Lower lobe of right lung (tissue), 2 donors: ENCODE measurements around the gene KPNA3. TPM values are rescaled to one million over a fixed set of nuclear protein-coding genes. Genes with fewer than 3 reads are reported as not detected.

Source experiments
- ATAC-seq, 2 donors: fragments of 200-7000 bp; cut with Tn5 transposase; one replicate each; pipeline ENCODE4 v1.9.1; 2020 to 2022; ENCODE audit warnings: mild to moderate bottlenecking in 2 of 2, moderate library complexity in 2 of 2
- DNase-seq: peaks from one replicate; pipeline ENCODE4 v3.0.0-alpha.2; 2020
- H3K27ac ChIP-seq: fragments of 200-600 bp; one replicate; pipeline ENCODE4 v1.8.0; 2022
- H3K27me3 ChIP-seq: fragments of 200-600 bp; one replicate; pipeline ENCODE4 v1.8.0; 2022; ENCODE audit warnings: low read depth
- H3K36me3 ChIP-seq: fragments of 200-600 bp; one replicate; pipeline ENCODE4 v1.8.0; 2022; ENCODE audit warnings: mild to moderate bottlenecking
- H3K4me1 ChIP-seq: fragments of 200-600 bp; one replicate; pipeline ENCODE4 v1.8.0; 2022
- H3K4me3 ChIP-seq: fragments of 200-600 bp; one replicate; pipeline ENCODE4 v1.8.0; 2022; ENCODE audit warnings: mild to moderate bottlenecking
- H3K9me3 ChIP-seq: fragments of 200-600 bp; one replicate; pipeline ENCODE4 v1.8.0; 2022
- CTCF ChIP-seq: fragments of 200-600 bp; IDR thresholded peaks from one replicate; pipeline ENCODE4 v1.8.0; 2022; ENCODE audit warnings: antibody characterized with exemption, mild to moderate bottlenecking
- intact Hi-C: fragments of 100-400 bp; cut with DNase I; formaldehyde crosslinking; loops from one replicate; pipeline ENCODE4 v1.11.0; 2022
- long read RNA-seq: library from polyadenylated mRNA; unstranded; transcript quantifications from one replicate; pipeline ENCODE4 v2.0.0, GENCODE V29; 2021
- total RNA-seq: library from RNA; stranded (reverse); fragmentation: NEBNext Ultra II Directional; extraction: Animal tissue kit (Norgen Biotek cat#: 25700); gene quantifications from one replicate; pipeline ENCODE4 v1.2.1, GENCODE V29; 2021
- donor health status: DM: no; HTN: yes; CAD: no; lungs with severe emphysema.

Gene KPNA3
- 31.9 TPM for total RNA-seq
- long read RNA-seq, full-length matches to known transcripts: 49 of 69 reads
- long read RNA-seq, partial matches to known transcripts: 10 of 69 reads
- long read RNA-seq, other reads (novel, unspliced or antisense): 10 of 69 reads

- H3K36me3 ChIP-seq: no peaks in the 10 kb centered on the region
- no peaks in the 10 kb centered on the region for H3K27me3 ChIP-seq
- peak; percentile 97 for ATAC-seq
- no peaks in the 10 kb centered on the region for H3K9me3 ChIP-seq
- H3K4me1 ChIP-seq: peaks cover 36% of the 10 kb centered on the region
- H3K27ac ChIP-seq: peak within 1 kb of the TSS; percentile 96
- TF ChIP-seq CTCF: peak; percentile 37
- peak within 1 kb of the TSS; percentile 93 for H3K4me3 ChIP-seq
- intact Hi-C loops: no loop called here
- DNase-seq: peak; percentile 98
Observed at GRCh38 chr13:49792550-49793324, at the start of gene KPNA3. Gene KPNA3, minus strand, starts transcription at chr13:49792682. Its CDS starts 176 bp downstream, at chr13:49792506.

- H3K9me3 ChIP-seq: no peaks in the 10 kb centered on the region
- H3K4me3 ChIP-seq: no peak overlapping the region
- no peak for TF ChIP-seq CTCF
- intact Hi-C loops: no loop called here
- H3K36me3 ChIP-seq: no peaks in the 10 kb centered on the region
- ATAC-seq: no peak
- H3K4me1 ChIP-seq: no peaks in the 10 kb centered on the region
- no peak for DNase-seq
- no peak overlapping the region for H3K27ac ChIP-seq
- H3K27me3 ChIP-seq: no peaks in the 10 kb centered on the region
Observed at GRCh38 chr13:49841964-49842363, 49.5 kb upstream of the KPNA3 start.

GRCh38 chr13:49840675-49841074 is 48.2 kb upstream of the KPNA3 start:
- Histone ChIP-seq H3K4me1 (no peaks in the 10 kb centered on the region), H3K27ac (no peak overlapping the region), H3K4me3 (no peak overlapping the region), H3K36me3 (no peaks in the 10 kb centered on the region), H3K9me3 (no peaks in the 10 kb centered on the region), H3K27me3 (no peaks in the 10 kb centered on the region)
- ATAC-seq (no peak), DNase-seq (no peak)
- TF ChIP-seq CTCF: no peak
- intact Hi-C loops: no loop called here

GRCh38 chr13:49840266-49840665 is 47.8 kb upstream of the KPNA3 start:
- no peaks in the 10 kb centered on the region for H3K36me3 ChIP-seq

GRCh38 chr13:49838989-49839388 is 46.5 kb upstream of the KPNA3 start:
- intact Hi-C loops: no loop called here
- TF ChIP-seq CTCF: no peak
- ATAC-seq (no peak), DNase-seq (no peak)
- no peak overlapping the region for H3K27ac ChIP-seq
- H3K27me3 ChIP-seq: no peaks in the 10 kb centered on the region
- H3K9me3 ChIP-seq: no peaks in the 10 kb centered on the region
- no peaks in the 10 kb centered on the region for H3K36me3 ChIP-seq
- no peaks in the 10 kb centered on the region for H3K4me1 ChIP-seq
- H3K4me3 ChIP-seq: no peak overlapping the region

More at GRCh38 chr13:49840266-49840665, 47.8 kb upstream of the KPNA3 start:
- TF ChIP-seq CTCF: no peak
- H3K4me3 ChIP-seq: no peak overlapping the region
- H3K9me3 ChIP-seq: no peaks in the 10 kb centered on the region
- H3K27ac ChIP-seq: no peak overlapping the region
- H3K4me1 ChIP-seq: no peaks in the 10 kb centered on the region
- peak in 1 of 2 donors; percentile 56 for ATAC-seq
- DNase-seq: no peak
- intact Hi-C loops: no loop called here
- H3K27me3 ChIP-seq: no peaks in the 10 kb centered on the region
